HepG2 (cell line): Measurements from ENCODE around the gene FOXS1. TPM values are rescaled to one million over a fixed set of nuclear protein-coding genes. Genes with fewer than 3 reads are reported as not detected.

ENCODE experiments used
- ATAC-seq: fragments of 200-7000 bp; cut with Tn5 transposase; 3 replicates; pipeline ENCODE4 v1.9.1; 2020; ENCODE audit warnings: mild to moderate bottlenecking, moderate library complexity
- BruUV-seq: library from RNA; stranded (reverse); fragments of 400-500 nt; replicated peaks from 2 replicates; lab custom pipeline; 2021; lab: Mats Ljungman, UMichigan
- CTCF ChIA-PET: fragments of 300-600 bp; formaldehyde crosslinking; extraction: SDS; loops from one replicate; lab custom pipeline; 2021; ENCODE audit warnings: low total read pairs, inconsistent platforms, low intra/inter-chr PET ratio; lab: Yijun Ruan, JAX
- POLR2A ChIA-PET: fragments of 350-600 bp; sonication (Branson Sonifier 250); formaldehyde crosslinking; loops from one replicate; lab custom pipeline; 2020; ENCODE audit warnings: antibody characterized with exemption, inconsistent platforms; lab: Yijun Ruan, JAX
- DNase-seq: peaks from one replicate; pipeline ENCODE4 v3.0.0-alpha.2; 2015; ENCODE audit warnings: low spot score
- FAIRE-seq: peaks from 3 replicates; lab custom pipeline; 2011; peaks lifted over from hg19 to GRCh38; lab: Jason Lieb, UNC
- H2AFZ ChIP-seq: one replicate; pipeline ENCODE4 v1.6.1; 2011; ENCODE audit warnings: low read length, inconsistent platforms
- H3K27ac ChIP-seq: fragments of 300-600 bp; 3 replicates; pipeline ENCODE4 v1.8.0; 2011; ENCODE audit warnings: mixed run types, mild to moderate bottlenecking, mixed read lengths, low read length, inconsistent platforms; ENCODE audit not compliant: insufficient read depth; ENCODE audit errors: extremely low read length
- H3K27me3 ChIP-seq, 2 experiments: fragments of 200-600 bp in 1 of 2; 2 replicates in 1 of 2; 3 replicates in 1 of 2; pipeline versions ENCODE4 v1.6.0 to v1.8.0; 2011; ENCODE audit warnings: low read length in 2 of 2, mild to moderate bottlenecking in 2 of 2, moderate library complexity in 2 of 2, inconsistent platforms in 1 of 2; ENCODE audit not compliant: insufficient read depth in 2 of 2, control insufficient read depth in 1 of 2
- H3K36me3 ChIP-seq, 2 experiments: fragments of 200-600 bp in 1 of 2; replicated peaks in 1 of 2; 2 replicates in 1 of 2; 3 replicates in 1 of 2; pipeline versions ENCODE4 v1.5.1 to v1.8.0; 2011; ENCODE audit warnings: low read length in 2 of 2, inconsistent platforms in 1 of 2; ENCODE audit not compliant: insufficient read depth in 2 of 2, control insufficient read depth in 1 of 2
- H3K4me1 ChIP-seq: 2 replicates; pipeline ENCODE4 v1.5.1; 2012; ENCODE audit warnings: low read length, inconsistent platforms; ENCODE audit not compliant: insufficient read depth
- H3K4me2 ChIP-seq: 2 replicates; pipeline ENCODE4 v1.6.0; 2011; ENCODE audit warnings: low read depth, low read length, inconsistent platforms
- H3K4me3 ChIP-seq, 3 experiments: fragments of 200-600 bp in 1 of 3; sonication (generic), shearing (Covaris generic) in 1 of 3; replicated peaks in 1 of 3; 2 replicates each; pipeline ENCODE4 v1.5.1; 2011 to 2016; ENCODE audit warnings: low read length in 3 of 3, inconsistent platforms in 2 of 3, low read depth in 2 of 3, mild to moderate bottlenecking in 2 of 3, control low read depth in 1 of 3, mixed read lengths in 1 of 3; ENCODE audit not compliant: insufficient read depth in 1 of 3
- H3K79me2 ChIP-seq: one replicate; pipeline ENCODE4 v1.6.1; 2011; ENCODE audit warnings: low read length, inconsistent platforms; ENCODE audit not compliant: insufficient read depth
- H3K9ac ChIP-seq: 2 replicates; pipeline ENCODE4 v1.6.0; 2011; ENCODE audit warnings: mild to moderate bottlenecking, low read depth, low read length, inconsistent platforms; ENCODE audit not compliant: insufficient read depth
- H3K9me3 ChIP-seq: 2 replicates; pipeline ENCODE4 v1.5.1; 2012; ENCODE audit warnings: mild to moderate bottlenecking, low read length
- H4K20me1 ChIP-seq: 2 replicates; pipeline ENCODE4 v1.6.0; 2011; ENCODE audit warnings: inconsistent platforms, mild to moderate bottlenecking, low read length, moderate library complexity; ENCODE audit not compliant: insufficient read depth
- ARID2 ChIP-seq: sonication (generic); formaldehyde crosslinking; IDR thresholded peaks from 2 replicates; pipeline ENCODE4 v1.8.1; 2022; ENCODE audit warnings: mild to moderate bottlenecking, missing genetic modification reagents, borderline replicate concordance
- MBNL3 ChIP-seq: fragments of 250-450 bp; sonication (Bioruptor Pico); conservative IDR thresholded peaks from 2 replicates; pipeline ENCODE4 v1.8.0; 2022; ENCODE audit warnings: mild to moderate bottlenecking, inconsistent platforms
- SCMH1 ChIP-seq: sonication (generic); formaldehyde crosslinking; IDR thresholded peaks from 2 replicates; pipeline ENCODE4 v1.9.0; 2021; ENCODE audit warnings: missing genetic modification reagents, mild to moderate bottlenecking, borderline replicate concordance
- TARDBP ChIP-seq: sonication (generic); formaldehyde crosslinking; IDR thresholded peaks from 2 replicates; pipeline ENCODE4 v1.8.0; 2022; ENCODE audit warnings: mild to moderate bottlenecking, missing genetic modification reagents
- TBX2 ChIP-seq: sonication (generic); formaldehyde crosslinking; IDR thresholded peaks from 2 replicates; pipeline ENCODE4 v1.5.0; 2020; ENCODE audit warnings: missing genetic modification reagents, mild to moderate bottlenecking, borderline replicate concordance
- ZMYM3 ChIP-seq: sonication (generic); formaldehyde crosslinking; IDR thresholded peaks from 2 replicates; pipeline ENCODE4 v1.5.1; 2020; ENCODE audit warnings: mild to moderate bottlenecking, missing genetic modification reagents
- ZNF224 ChIP-seq: sonication (generic); formaldehyde crosslinking; IDR thresholded peaks from 2 replicates; pipeline ENCODE4 v1.5.0; 2020; ENCODE audit warnings: mild to moderate bottlenecking, missing genetic modification reagents
- ZNF282 ChIP-seq: fragments of 450-650 bp; IDR thresholded peaks from 2 replicates; pipeline ENCODE4 v1.6.1; 2018; ENCODE audit not compliant: partially characterized antibody
- ZNF333 ChIP-seq: sonication (generic); formaldehyde crosslinking; IDR thresholded peaks from 2 replicates; pipeline ENCODE4 v1.4.0; 2020; ENCODE audit warnings: mild to moderate bottlenecking, missing genetic modification reagents, borderline replicate concordance
- ZNF562 ChIP-seq: sonication (generic); formaldehyde crosslinking; IDR thresholded peaks from 2 replicates; pipeline ENCODE4 v1.8.0; 2022; ENCODE audit warnings: missing genetic modification reagents, borderline replicate concordance
- ZNF781 ChIP-seq: sonication (generic); formaldehyde crosslinking; IDR thresholded peaks from 2 replicates; pipeline ENCODE4 v1.5.1; 2020; ENCODE audit warnings: borderline replicate concordance, mild to moderate bottlenecking, missing genetic modification reagents; ENCODE audit errors: not compliant biosample characterization
- WGBS: methylation state at CpG from one replicate; pipeline ENCODE4 v1.1.6; 2017; ENCODE audit warnings: low lambda C conversion rate; 5-methylcytosine and 5-hydroxymethylcytosine counted together
- in situ Hi-C: cut with HindIII; loops from 2 replicates; pipeline ENCODE4 v1.10.0; 2017; ENCODE audit warnings: low pct_unique_long_range_greater_than_20kb; ENCODE audit not compliant: extremely low pct_ligation_motif_present
- intact Hi-C: fragments of 100-400 bp; cut with micrococcal nuclease; formaldehyde crosslinking; loops from one replicate; pipeline ENCODE4 v1.10.0; 2022; ENCODE audit not compliant: unreplicated experiment
- polyA plus RNA-seq, 8 experiments: library from polyadenylated mRNA; depleted of rRNA in 3 of 8; stranded (reverse) in 7 of 8; unstranded in 1 of 8; fragments of >200 nt; fragmentation: Illumina TruSeq in 4 of 8; extraction: Trizol in 4 of 8; gene quantifications; 2 replicates each; pipeline versions ENCODE4 v1.2.1 to v1.2.3, GENCODE V29; 2011 to 2016; ENCODE audit warnings: low read depth in 4 of 8, missing spikeins in 1 of 8, mixed read lengths in 1 of 8; ENCODE audit not compliant: insufficient read depth in 1 of 8
- total RNA-seq, 5 experiments: library from RNA; depleted of rRNA; stranded (reverse); fragments of >200 nt; fragmentation: Illumina TruSeq; extraction: Trizol; gene quantifications; 2 replicates each; pipeline ENCODE4 v1.2.3, GENCODE V29; 2016; ENCODE audit warnings: low read depth in 1 of 5
- TF ChIP-seq, protein P1 (sequence below): sonication (generic); formaldehyde crosslinking; IDR thresholded peaks from 2 replicates; pipeline ENCODE4 v1.5.0; 2020; ENCODE audit warnings: mild to moderate bottlenecking, missing genetic modification reagents, borderline replicate concordance

FOXS1 gene
- total and polyA plus RNA-seq, 2 of the 13 experiments (the other 11 are each of a cell fraction or from before 2014, with no cell fraction given) = not detected

DNA sequence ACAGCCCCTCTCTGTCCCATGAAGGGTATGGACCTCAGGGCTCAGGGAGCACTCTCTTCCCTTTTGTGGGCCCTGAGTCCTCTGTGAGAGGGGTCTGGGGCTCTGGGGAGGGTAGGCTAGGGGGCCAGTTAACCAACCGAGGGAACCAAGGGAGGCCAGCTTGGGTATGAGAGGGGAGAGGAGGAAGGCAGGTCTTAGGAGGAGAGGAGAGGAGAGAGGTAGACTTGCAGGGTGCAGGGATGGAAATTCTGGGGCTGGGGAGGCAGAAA lies 24.2 kb upstream of the FOXS1 start:
- Histone ChIP-seq H3K27me3 (peaks cover 14 to 55% of the 10 kb centered on the region in 2 experiments; a peak in 4 of 5 replicates), H3K79me2 (no peaks in the 10 kb centered on the region), H3K4me1 (peaks cover 20% of the 10 kb centered on the region), H3K4me2 (peak overlapping the region; percentile 99), H3K4me3 (peak overlapping the region; percentile 56 to 85 (median 57)), H3K36me3 (no peaks in the 10 kb centered on the region)
- DNase-seq = no peak
- peak; percentile 29 for TF ChIP-seq ZNF282
- TF ChIP-seq, protein P1, sequence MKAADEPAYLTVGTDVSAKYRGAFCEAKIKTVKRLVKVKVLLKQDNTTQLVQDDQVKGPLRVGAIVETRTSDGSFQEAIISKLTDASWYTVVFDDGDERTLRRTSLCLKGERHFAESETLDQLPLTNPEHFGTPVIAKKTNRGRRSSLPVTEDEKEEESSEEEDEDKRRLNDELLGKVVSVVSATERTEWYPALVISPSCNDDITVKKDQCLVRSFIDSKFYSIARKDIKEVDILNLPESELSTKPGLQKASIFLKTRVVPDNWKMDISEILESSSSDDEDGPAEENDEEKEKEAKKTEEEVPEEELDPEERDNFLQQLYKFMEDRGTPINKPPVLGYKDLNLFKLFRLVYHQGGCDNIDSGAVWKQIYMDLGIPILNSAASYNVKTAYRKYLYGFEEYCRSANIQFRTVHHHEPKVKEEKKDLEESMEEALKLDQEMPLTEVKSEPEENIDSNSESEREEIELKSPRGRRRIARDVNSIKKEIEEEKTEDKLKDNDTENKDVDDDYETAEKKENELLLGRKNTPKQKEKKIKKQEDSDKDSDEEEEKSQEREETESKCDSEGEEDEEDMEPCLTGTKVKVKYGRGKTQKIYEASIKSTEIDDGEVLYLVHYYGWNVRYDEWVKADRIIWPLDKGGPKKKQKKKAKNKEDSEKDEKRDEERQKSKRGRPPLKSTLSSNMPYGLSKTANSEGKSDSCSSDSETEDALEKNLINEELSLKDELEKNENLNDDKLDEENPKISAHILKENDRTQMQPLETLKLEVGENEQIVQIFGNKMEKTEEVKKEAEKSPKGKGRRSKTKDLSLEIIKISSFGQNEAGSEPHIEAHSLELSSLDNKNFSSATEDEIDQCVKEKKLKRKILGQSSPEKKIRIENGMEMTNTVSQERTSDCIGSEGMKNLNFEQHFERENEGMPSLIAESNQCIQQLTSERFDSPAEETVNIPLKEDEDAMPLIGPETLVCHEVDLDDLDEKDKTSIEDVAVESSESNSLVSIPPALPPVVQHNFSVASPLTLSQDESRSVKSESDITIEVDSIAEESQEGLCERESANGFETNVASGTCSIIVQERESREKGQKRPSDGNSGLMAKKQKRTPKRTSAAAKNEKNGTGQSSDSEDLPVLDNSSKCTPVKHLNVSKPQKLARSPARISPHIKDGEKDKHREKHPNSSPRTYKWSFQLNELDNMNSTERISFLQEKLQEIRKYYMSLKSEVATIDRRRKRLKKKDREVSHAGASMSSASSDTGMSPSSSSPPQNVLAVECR (CRISPR knock-in tag) = no peak
- TF ChIP-seq SCMH1 (CRISPR knock-in tag) = no peak
- no peak for TF ChIP-seq TARDBP (CRISPR knock-in tag)
- TF ChIP-seq TBX2 (CRISPR knock-in tag) = peak; percentile 12; the same call in 1 of the 2 replicates
- no peak for TF ChIP-seq ZNF562 (CRISPR knock-in tag)
- no peak for TF ChIP-seq MBNL3 (CRISPR knock-in tag)
- 0 out of 2 replicates have a peak, but pooled peaks have one; percentile 46 for TF ChIP-seq ZNF333
- no peak for TF ChIP-seq ZNF224
- TF ChIP-seq ARID2 (CRISPR knock-in tag) = 0 out of 2 replicates have a peak, but pooled peaks have one; percentile 9
- TF ChIP-seq ZNF781 (CRISPR knock-in tag) = peak; percentile 20
- 0 out of 2 replicates have a peak, but pooled peaks have one; percentile 24 for TF ChIP-seq ZMYM3
- TF ChIP-seq, all 625 proteins: peak for 6
- intact Hi-C loops = no loop called here
- in situ Hi-C loops = no loop called here
- peak overlapping the region; percentile 1 for H2AFZ ChIP-seq
- H3K9me3 ChIP-seq = no peaks in the 10 kb centered on the region
- ChIA-PET CTCF (no interaction called here), POLR2A (interaction anchor here (0.6 to 1.5 kb wide), 2 partner anchors 9 to 11 kb away, joined by 3 to 9 read pairs; no protein-coding TSS in a partner anchor)
- ATAC-seq (peak; percentile 30), FAIRE-seq (no peak)
- BruUV-seq = no TSS peak
- no peak overlapping the region for H3K27ac ChIP-seq
- 0% methylated on average over 1 of the region's 1 CpG for WGBS
- peak overlapping the region; percentile 55; the same call in 1 of the 2 replicates for H3K9ac ChIP-seq
- H4K20me1 ChIP-seq = no peaks in the 10 kb centered on the region
